Naive thymus-derived CD8-positive, alpha-beta T cell (primary cell): ENCODE measurements around the gene EARS2. TPM values are rescaled to one million over a fixed set of nuclear protein-coding genes. Genes with fewer than 3 reads are reported as not detected.

Experiments used
- ATAC-seq, 2 donors: fragments of 150-1000 bp; cut with Tn5 transposase in 1 of 2; sonication (Bioruptor Pico), chemical (Tn5 transposase) in 1 of 2; 1 replicate in 1 of 2; 2 replicates in 1 of 2; pipeline ENCODE4 v1.10.0; 2021; ENCODE audit warnings: mild to moderate bottlenecking in 2 of 2, moderate library complexity in 2 of 2
- POLR2A ChIA-PET: fragments of 350-600 bp; sonication (Branson Sonifier 250); formaldehyde crosslinking; loops from one replicate; lab custom pipeline; 2021; ENCODE audit warnings: antibody characterized with exemption; lab: Charles Lee
- DNase-seq, 10 donors: peaks; one replicate each; pipeline versions ENCODE4 v3.0.0 to v3.0.0-alpha.2; 2020 to 2022
- H3K27ac Mint-ChIP-seq, 10 donors: one replicate each; pipeline ENCODE4 v1.8.0; 2020 to 2022; ENCODE audit warnings: mild to moderate bottlenecking in 10 of 10, mixed read lengths in 10 of 10, moderate library complexity in 4 of 10, inconsistent platforms in 1 of 10
- H3K27me3 Mint-ChIP-seq, 5 donors: one replicate each; pipeline ENCODE4 v1.8.0; 2021 to 2022; ENCODE audit warnings: mixed read lengths in 5 of 5
- H3K36me3 Mint-ChIP-seq, 3 donors: one replicate each; pipeline ENCODE4 v1.8.0; 2020 to 2022; ENCODE audit warnings: mixed read lengths in 3 of 3, mild to moderate bottlenecking in 2 of 3, inconsistent platforms in 1 of 3
- H3K4me1 Mint-ChIP-seq, 4 donors: one replicate each; pipeline ENCODE4 v1.8.0; 2021 to 2022; ENCODE audit warnings: mixed read lengths in 4 of 4
- H3K4me3 Mint-ChIP-seq, 10 donors: one replicate each; pipeline ENCODE4 v1.8.0; 2020 to 2022; ENCODE audit warnings: mild to moderate bottlenecking in 10 of 10, mixed read lengths in 10 of 10, moderate library complexity in 6 of 10, inconsistent platforms in 1 of 10
- H3K9me3 Mint-ChIP-seq, 9 donors: one replicate each; pipeline ENCODE4 v1.8.0; 2020 to 2022; ENCODE audit warnings: mixed read lengths in 9 of 9, mild to moderate bottlenecking in 3 of 9, inconsistent platforms in 1 of 9, moderate library complexity in 1 of 9
- polyA plus RNA-seq, 3 donors: library from polyadenylated mRNA; unstranded; fragments of 300-500 nt; fragmentation: Illumina TruSeq; gene quantifications; one replicate each; pipeline ENCODE4 v1.2.3, GENCODE V29; 2021
- total RNA-seq, 8 experiments: library from RNA in 2 of 8; stranded (reverse) in 2 of 8; gene quantifications; one replicate each; pipeline ENCODE4 v1.2.3 and lab custom pipeline; 2021 to 2026

EARS2 gene
- total and polyA plus RNA-seq, 5 experiments from 2014 or later: 14.1 to 19.9 (median 18.1) TPM

- H3K4me3 Mint-ChIP-seq: peak overlapping the region in 2 of 10 donors; percentile 47 to 82
- DNase-seq (peak in 4 of 10 donors; percentile 8 to 61 (median 23)), ATAC-seq (peak; percentile 33 to 58)
- peaks cover 0 to 6% (median 2%) of the 10 kb centered on the region in 4 donors for H3K4me1 Mint-ChIP-seq
- no peaks in the 10 kb centered on the region for H3K27me3 Mint-ChIP-seq
- POLR2A ChIA-PET: no interaction called here
- H3K9me3 Mint-ChIP-seq: no peaks in the 10 kb centered on the region
- H3K36me3 Mint-ChIP-seq: peaks cover 0 to 99% (median 51%) of the 10 kb centered on the region in 3 donors
- H3K27ac Mint-ChIP-seq: peak overlapping the region in 8 of 10 donors; percentile 19 to 99 (median 63)
These were observed 74.4 kb downstream of the EARS2 start for GRCh38 chr16:23482778-23483177.

GRCh38 chr16:23480257-23480656 lies 76.9 kb downstream of the EARS2 start:
- no peak for ATAC-seq
- H3K4me1 Mint-ChIP-seq: peaks cover 0 to 3% (median 1%) of the 10 kb centered on the region in 4 donors
- no peaks in the 10 kb centered on the region for H3K9me3 Mint-ChIP-seq
- POLR2A ChIA-PET: no interaction called here
- DNase-seq: no peak
- no peak overlapping the region for H3K4me3 Mint-ChIP-seq
- peaks cover 0 to 99% (median 42%) of the 10 kb centered on the region in 3 donors for H3K36me3 Mint-ChIP-seq
- peak overlapping the region in 1 of 10 donors; percentile 25 for H3K27ac Mint-ChIP-seq
- no peaks in the 10 kb centered on the region for H3K27me3 Mint-ChIP-seq

GRCh38 chr16:23479138-23479537 lies 78.0 kb downstream of the EARS2 start:
- peaks cover 0 to 3% (median 1%) of the 10 kb centered on the region in 4 donors for H3K4me1 Mint-ChIP-seq
- H3K36me3 Mint-ChIP-seq: peaks cover 0 to 99% (median 31%) of the 10 kb centered on the region in 3 donors
- no peaks in the 10 kb centered on the region for H3K27me3 Mint-ChIP-seq
- ATAC-seq (no peak), DNase-seq (no peak)
- H3K27ac Mint-ChIP-seq: peak overlapping the region in 2 of 10 donors; percentile 25 to 71
- H3K9me3 Mint-ChIP-seq: no peaks in the 10 kb centered on the region
- POLR2A ChIA-PET: interaction anchor here (0.5 kb wide), 1 partner anchor 23 kb away, joined by 3 read pairs; no protein-coding TSS in a partner anchor
- no peak overlapping the region for H3K4me3 Mint-ChIP-seq

- Mint-ChIP-seq H3K27ac (peak overlapping the region in 2 of 10 donors; percentile 62 to 72), H3K4me3 (no peak overlapping the region), H3K27me3 (no peaks in the 10 kb centered on the region), H3K4me1 (peaks cover 0 to 3% (median 1%) of the 10 kb centered on the region in 4 donors), H3K9me3 (no peaks in the 10 kb centered on the region), H3K36me3 (peaks cover 0 to 99% (median 31%) of the 10 kb centered on the region in 3 donors)
- DNase-seq (no peak), ATAC-seq (no peak)
- POLR2A ChIA-PET: interaction anchor here (0.5 kb wide), 1 partner anchor 22 kb away, joined by 3 read pairs; no protein-coding TSS in a partner anchor
These were observed 78.6 kb downstream of the EARS2 start for GRCh38 chr16:23478566-23478965.

GRCh38 chr16:23476289-23476688 lies 80.9 kb downstream of the EARS2 start:
- Mint-ChIP-seq H3K4me3 (no peak overlapping the region), H3K4me1 (no peaks in the 10 kb centered on the region), H3K9me3 (no peaks in the 10 kb centered on the region), H3K36me3 (peaks cover 0 to 84% (median 20%) of the 10 kb centered on the region in 3 donors), H3K27me3 (no peaks in the 10 kb centered on the region), H3K27ac (peak overlapping the region in 1 of 10 donors; percentile 39)
- POLR2A ChIA-PET: no interaction called here
- DNase-seq (no peak), ATAC-seq (no peak)

Other genes starting within 250 kb of the EARS2 start
- gene COG7, start 104.2 kb downstream of the EARS2 start, total RNA-seq: 10 to 100 TPM; 23.3 to 26.2 TPM
- gene COG7, start 104.2 kb downstream of the EARS2 start, polyA plus RNA-seq: 10 to 100 TPM in 1 of 3 donors, 1 to 10 TPM in 2; 8.4 to 10.9 (median 9.2) TPM
- gene GGA2, start 46.9 kb downstream of the EARS2 start, total RNA-seq: 10 to 100 TPM; 87.5 to 94.6 TPM
- 10 to 100 TPM; 37.7 to 56.7 (median 39.4) TPM for gene GGA2, start 46.9 kb downstream of the EARS2 start, polyA plus RNA-seq
- gene UBFD1, start 377 bp upstream of the EARS2 start, total RNA-seq: 10 to 100 TPM; 52.5 to 58.7 TPM
- 10 to 100 TPM; 12.2 to 15.4 (median 12.6) TPM for gene UBFD1, start 377 bp upstream of the EARS2 start, polyA plus RNA-seq
- 10 to 100 TPM; 36.8 to 42.9 TPM for gene NDUFAB1, start 39.0 kb upstream of the EARS2 start, total RNA-seq
- gene NDUFAB1, start 39.0 kb upstream of the EARS2 start, polyA plus RNA-seq: 100 to 1,000 TPM; 182 to 220 (median 206) TPM
- gene PALB2, start 84.0 kb upstream of the EARS2 start, total RNA-seq: 10 to 100 TPM; 14.6 to 19.0 TPM
- 1 to 10 TPM; 3.4 to 9.7 (median 9.5) TPM for gene PALB2, start 84.0 kb upstream of the EARS2 start, polyA plus RNA-seq
- gene DCTN5, start 84.1 kb upstream of the EARS2 start, total RNA-seq: 10 to 100 TPM; 64.9 to 68.8 TPM
- gene DCTN5, start 84.1 kb upstream of the EARS2 start, polyA plus RNA-seq: 10 to 100 TPM; 43.8 to 65.8 (median 58.4) TPM
- gene PLK1, start 121.5 kb upstream of the EARS2 start, total RNA-seq: 1 to 10 TPM; 2.5 to 3.2 TPM
- gene PLK1, start 121.5 kb upstream of the EARS2 start, polyA plus RNA-seq: not detected
- not detected for gene ERN2, start 155.9 kb upstream of the EARS2 start, total RNA-seq
- not detected for gene ERN2, start 155.9 kb upstream of the EARS2 start, polyA plus RNA-seq
- not detected for gene CHP2, start 197.7 kb upstream of the EARS2 start, total RNA-seq
- not detected for gene CHP2, start 197.7 kb upstream of the EARS2 start, polyA plus RNA-seq